ENCODE results near the gene HOXC11.

DNA sequence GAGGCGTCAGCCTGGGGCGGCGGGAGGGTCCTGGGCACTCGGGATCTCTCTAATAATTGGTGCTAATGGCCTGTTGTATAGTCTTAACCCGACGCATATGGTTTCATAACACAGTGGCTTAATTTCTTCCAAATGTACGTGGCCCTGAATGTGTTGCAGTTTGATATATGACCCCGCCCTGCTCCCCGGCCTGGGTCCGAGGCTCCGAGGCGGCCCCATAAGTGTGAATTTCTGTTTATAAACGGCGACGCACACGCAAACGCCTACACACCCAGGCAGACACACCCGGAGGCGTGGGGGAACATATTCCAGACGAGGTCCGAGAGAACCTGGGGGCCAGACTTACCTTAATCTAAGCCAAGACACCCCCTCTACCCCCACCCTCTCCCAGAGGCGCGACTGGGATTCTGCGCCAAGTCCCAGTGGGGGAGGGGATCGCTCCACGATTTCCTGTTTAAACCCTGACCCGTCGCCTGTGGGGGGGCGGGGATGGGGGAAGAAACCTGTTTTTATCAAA lies 45.6 kb downstream of the HOXC11 start:
- TF ChIP-seq, protein P1, sequence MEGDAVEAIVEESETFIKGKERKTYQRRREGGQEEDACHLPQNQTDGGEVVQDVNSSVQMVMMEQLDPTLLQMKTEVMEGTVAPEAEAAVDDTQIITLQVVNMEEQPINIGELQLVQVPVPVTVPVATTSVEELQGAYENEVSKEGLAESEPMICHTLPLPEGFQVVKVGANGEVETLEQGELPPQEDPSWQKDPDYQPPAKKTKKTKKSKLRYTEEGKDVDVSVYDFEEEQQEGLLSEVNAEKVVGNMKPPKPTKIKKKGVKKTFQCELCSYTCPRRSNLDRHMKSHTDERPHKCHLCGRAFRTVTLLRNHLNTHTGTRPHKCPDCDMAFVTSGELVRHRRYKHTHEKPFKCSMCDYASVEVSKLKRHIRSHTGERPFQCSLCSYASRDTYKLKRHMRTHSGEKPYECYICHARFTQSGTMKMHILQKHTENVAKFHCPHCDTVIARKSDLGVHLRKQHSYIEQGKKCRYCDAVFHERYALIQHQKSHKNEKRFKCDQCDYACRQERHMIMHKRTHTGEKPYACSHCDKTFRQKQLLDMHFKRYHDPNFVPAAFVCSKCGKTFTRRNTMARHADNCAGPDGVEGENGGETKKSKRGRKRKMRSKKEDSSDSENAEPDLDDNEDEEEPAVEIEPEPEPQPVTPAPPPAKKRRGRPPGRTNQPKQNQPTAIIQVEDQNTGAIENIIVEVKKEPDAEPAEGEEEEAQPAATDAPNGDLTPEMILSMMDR (IDR thresholded peaks at IDR 0.05): no peak
- peak; percentile 70 for TF ChIP-seq EZH2 (IDR thresholded peaks at IDR 0.05)
- TF ChIP-seq EZH2phosphoT487 (IDR thresholded peaks at IDR 0.05): peak; percentile 38

All from neural progenitor cell (in vitro differentiated cells).